ENCODE measurements around the gene RAB3IL1.

The RAB3IL1 gene

GRCh38 chr11:61945191-61945590 is 27.8 kb upstream of the RAB3IL1 start:
- Histone ChIP-seq H3F3A (ENCODE audit: low read depth) (no peaks in the 10 kb centered on the region), H3K4me1 (ENCODE audit: insufficient read depth, low read length, poor library complexity, severe bottlenecking) (peaks cover 3% of the 10 kb centered on the region), H3K4me2 (ENCODE audit: low read depth, low read length, poor library complexity, severe bottlenecking) (no peak overlapping the region), H4K20me1 (ENCODE audit: insufficient read depth, low read length, poor library complexity, severe bottlenecking) (no peaks in the 10 kb centered on the region), H2AFZ (ENCODE audit: low read length) (no peak overlapping the region), H3K9ac (ENCODE audit: low read depth, low read length, poor library complexity, severe bottlenecking) (no peak overlapping the region), H3K79me2 (ENCODE audit: insufficient read depth, low read length) (no peaks in the 10 kb centered on the region), H3K27me3 (ENCODE audit: insufficient read depth, low read length, poor library complexity, severe bottlenecking) (no peaks in the 10 kb centered on the region), H3K9me2 (replicated peaks; ENCODE audit: low read depth, low read length) (no peaks in the 10 kb centered on the region), H3K4me3 (ENCODE audit: low read length, poor library complexity, severe bottlenecking) (no peak overlapping the region), H3K9me3 (ENCODE audit: insufficient read depth, low read depth, low read length) (no peaks in the 10 kb centered on the region), H3K36me3 (ENCODE audit: insufficient read depth, low read length) (no peaks in the 10 kb centered on the region)
- TF ChIP-seq EZH2phosphoT487 (IDR thresholded peaks at IDR 0.05; ENCODE audit: borderline replicate concordance) (no peak), CTCF (conservative IDR thresholded peaks at IDR 0.05; ENCODE audit: low read length) (no peak)

- Histone ChIP-seq H3K9me2 (replicated peaks; ENCODE audit: low read depth, low read length) (no peaks in the 10 kb centered on the region), H3F3A (ENCODE audit: low read depth) (no peaks in the 10 kb centered on the region), H3K27me3 (ENCODE audit: insufficient read depth, low read length, poor library complexity, severe bottlenecking) (no peaks in the 10 kb centered on the region), H3K79me2 (ENCODE audit: insufficient read depth, low read length) (no peaks in the 10 kb centered on the region), H4K20me1 (ENCODE audit: insufficient read depth, low read length, poor library complexity, severe bottlenecking) (no peaks in the 10 kb centered on the region), H2AFZ (ENCODE audit: low read length) (no peak overlapping the region), H3K4me2 (ENCODE audit: low read depth, low read length, poor library complexity, severe bottlenecking) (no peak overlapping the region), H3K4me1 (ENCODE audit: insufficient read depth, low read length, poor library complexity, severe bottlenecking) (no peaks in the 10 kb centered on the region), H3K36me3 (ENCODE audit: insufficient read depth, low read length) (no peaks in the 10 kb centered on the region), H3K4me3 (ENCODE audit: low read length, poor library complexity, severe bottlenecking) (no peak overlapping the region), H3K9ac (ENCODE audit: low read depth, low read length, poor library complexity, severe bottlenecking) (no peak overlapping the region), H3K9me3 (ENCODE audit: insufficient read depth, low read depth, low read length) (no peaks in the 10 kb centered on the region)
- no peak for TF ChIP-seq EZH2phosphoT487 (IDR thresholded peaks at IDR 0.05; ENCODE audit: borderline replicate concordance)
- TF ChIP-seq CTCF (conservative IDR thresholded peaks at IDR 0.05; ENCODE audit: low read length), result no peak
These were observed 23.1 kb upstream of the RAB3IL1 start for GRCh38 chr11:61940466-61940865.

DNA sequence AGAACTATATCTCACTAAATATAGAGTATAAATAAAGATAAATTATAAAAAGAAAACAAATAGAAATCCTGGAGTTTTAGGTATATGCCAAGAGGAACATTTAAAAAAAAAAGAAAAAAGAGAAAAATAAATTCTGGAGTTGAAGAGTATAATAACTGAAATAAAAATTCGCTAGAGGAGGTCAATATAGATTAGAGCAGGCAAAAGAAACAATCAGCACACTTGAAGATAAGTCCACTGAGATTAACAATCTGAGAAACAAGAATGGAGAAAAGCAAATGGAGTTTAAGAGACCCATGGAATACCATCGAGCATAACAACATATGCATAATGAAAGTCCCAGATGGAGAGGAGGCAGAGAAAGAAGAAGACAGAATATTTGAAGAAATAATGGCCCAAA is 18.5 kb upstream of the RAB3IL1 start:
- Histone ChIP-seq H4K20me1 (ENCODE audit: insufficient read depth, low read length, poor library complexity, severe bottlenecking) (no peaks in the 10 kb centered on the region), H3K27me3 (ENCODE audit: insufficient read depth, low read length, poor library complexity, severe bottlenecking) (no peaks in the 10 kb centered on the region), H3K9me3 (ENCODE audit: insufficient read depth, low read depth, low read length) (no peaks in the 10 kb centered on the region; the same call in 1 of the 2 replicates), H3K9me2 (replicated peaks; ENCODE audit: low read depth, low read length) (no peaks in the 10 kb centered on the region), H2AFZ (ENCODE audit: low read length) (no peak overlapping the region), H3K4me3 (ENCODE audit: low read length, poor library complexity, severe bottlenecking) (no peak overlapping the region), H3F3A (ENCODE audit: low read depth) (no peaks in the 10 kb centered on the region), H3K79me2 (ENCODE audit: insufficient read depth, low read length) (no peaks in the 10 kb centered on the region), H3K4me2 (ENCODE audit: low read depth, low read length, poor library complexity, severe bottlenecking) (no peak overlapping the region), H3K9ac (ENCODE audit: low read depth, low read length, poor library complexity, severe bottlenecking) (no peak overlapping the region), H3K36me3 (ENCODE audit: insufficient read depth, low read length) (no peaks in the 10 kb centered on the region), H3K4me1 (ENCODE audit: insufficient read depth, low read length, poor library complexity, severe bottlenecking) (no peaks in the 10 kb centered on the region)
- TF ChIP-seq EZH2phosphoT487 (IDR thresholded peaks at IDR 0.05; ENCODE audit: borderline replicate concordance) (no peak), CTCF (conservative IDR thresholded peaks at IDR 0.05; ENCODE audit: low read length) (no peak)
